ENCODE measurements around the gene SETD1B.
A peak's percentile ranks its signal among the peaks of the same experiment; 100 is the strongest.
"Not testable (repeated sequence)": the region's sequence is repeated elsewhere in the genome, so short reads cannot be mapped to it uniquely, and the experiment has no call there.

Gene SETD1B

GRCh38 chr12:121780429-121780828, 23.4 kb upstream of the SETD1B start:
- no peak for DNase-seq (ENCODE audit: low spot score)

GRCh38 chr12:121781484-121781997, 22.3 kb upstream of the SETD1B start:
- DNase-seq (ENCODE audit: low spot score): no peak

- DNase-seq (ENCODE audit: low spot score): no peak
These were observed 21.5 kb upstream of the SETD1B start for GRCh38 chr12:121781998-121782979.

GRCh38 chr12:121783766-121784165, 20.0 kb upstream of the SETD1B start:
- no peak for DNase-seq (ENCODE audit: low spot score)

- no peak for DNase-seq (ENCODE audit: low spot score)
These were observed 19.3 kb upstream of the SETD1B start for GRCh38 chr12:121784460-121784859.

GRCh38 chr12:121786440-121786825, 17.4 kb upstream of the SETD1B start:
- no peak for DNase-seq (ENCODE audit: low spot score)

- DNase-seq (ENCODE audit: low spot score): no peak
These were observed 16.5 kb upstream of the SETD1B start for GRCh38 chr12:121787063-121788025.

GRCh38 chr12:121788176-121788818, 15.5 kb upstream of the SETD1B start:
- no peak for DNase-seq (ENCODE audit: low spot score)

- no peak for DNase-seq (ENCODE audit: low spot score)
These were observed 14.5 kb upstream of the SETD1B start for GRCh38 chr12:121789233-121789781.

- no peak for DNase-seq (ENCODE audit: low spot score)
These were observed 13.7 kb upstream of the SETD1B start for GRCh38 chr12:121789800-121790728.

GRCh38 chr12:121790785-121791184, 13.0 kb upstream of the SETD1B start:
- DNase-seq (ENCODE audit: low spot score): not testable (repeated sequence)

GRCh38 chr12:121791671-121792551, 11.9 kb upstream of the SETD1B start:
- DNase-seq (ENCODE audit: low spot score): no peak

- no peak for DNase-seq (ENCODE audit: low spot score)
These were observed 11.0 kb upstream of the SETD1B start for GRCh38 chr12:121792607-121793439.

GRCh38 chr12:121793440-121793837, 10.4 kb upstream of the SETD1B start, which contains the start of gene RHOF:
Gene RHOF (minus strand): TSS chr12:121793688. CDS start chr12:121793633, 55 bp downstream.
- DNase-seq (ENCODE audit: low spot score): no peak

GRCh38 chr12:121793838-121794533, 9.8 kb upstream of the SETD1B start:
- DNase-seq (ENCODE audit: low spot score): peak; percentile 92

GRCh38 chr12:121794534-121795033, 9.2 kb upstream of the SETD1B start:
- DNase-seq (ENCODE audit: low spot score): no peak
